ENCODE data around the gene C1QTNF1.
"Not testable (repeated sequence)": the region's sequence is repeated elsewhere in the genome, so short reads cannot be mapped to it uniquely, and the experiment has no call there.

Gene C1QTNF1

GRCh38 chr17:79026376-79027273 lies 2.7 kb downstream of the C1QTNF1 start:
- peak; percentile 65 for DNase-seq (ENCODE audit: low read depth, low spot score)
- in situ Hi-C loops (cut with HindIII; ENCODE audit: low sequenced_read_pairs), result no loop called here
- TF ChIP-seq, protein P1, sequence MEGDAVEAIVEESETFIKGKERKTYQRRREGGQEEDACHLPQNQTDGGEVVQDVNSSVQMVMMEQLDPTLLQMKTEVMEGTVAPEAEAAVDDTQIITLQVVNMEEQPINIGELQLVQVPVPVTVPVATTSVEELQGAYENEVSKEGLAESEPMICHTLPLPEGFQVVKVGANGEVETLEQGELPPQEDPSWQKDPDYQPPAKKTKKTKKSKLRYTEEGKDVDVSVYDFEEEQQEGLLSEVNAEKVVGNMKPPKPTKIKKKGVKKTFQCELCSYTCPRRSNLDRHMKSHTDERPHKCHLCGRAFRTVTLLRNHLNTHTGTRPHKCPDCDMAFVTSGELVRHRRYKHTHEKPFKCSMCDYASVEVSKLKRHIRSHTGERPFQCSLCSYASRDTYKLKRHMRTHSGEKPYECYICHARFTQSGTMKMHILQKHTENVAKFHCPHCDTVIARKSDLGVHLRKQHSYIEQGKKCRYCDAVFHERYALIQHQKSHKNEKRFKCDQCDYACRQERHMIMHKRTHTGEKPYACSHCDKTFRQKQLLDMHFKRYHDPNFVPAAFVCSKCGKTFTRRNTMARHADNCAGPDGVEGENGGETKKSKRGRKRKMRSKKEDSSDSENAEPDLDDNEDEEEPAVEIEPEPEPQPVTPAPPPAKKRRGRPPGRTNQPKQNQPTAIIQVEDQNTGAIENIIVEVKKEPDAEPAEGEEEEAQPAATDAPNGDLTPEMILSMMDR (IDR thresholded peaks at IDR 0.05; ENCODE audit: low read depth, low read length), result no peak
- no peak overlapping the region for H3K4me3 ChIP-seq (ENCODE audit: low read depth, low read length)

- in situ Hi-C loops (cut with HindIII; ENCODE audit: low sequenced_read_pairs), result no loop called here
- no peak for DNase-seq (ENCODE audit: low read depth, low spot score)
- TF ChIP-seq, protein P1 (IDR thresholded peaks at IDR 0.05; ENCODE audit: low read depth, low read length), result no peak
- H3K4me3 ChIP-seq (ENCODE audit: low read depth, low read length), result no peak overlapping the region
Observed at GRCh38 chr17:79027274-79027924, 3.4 kb downstream of the C1QTNF1 start.

DNA sequence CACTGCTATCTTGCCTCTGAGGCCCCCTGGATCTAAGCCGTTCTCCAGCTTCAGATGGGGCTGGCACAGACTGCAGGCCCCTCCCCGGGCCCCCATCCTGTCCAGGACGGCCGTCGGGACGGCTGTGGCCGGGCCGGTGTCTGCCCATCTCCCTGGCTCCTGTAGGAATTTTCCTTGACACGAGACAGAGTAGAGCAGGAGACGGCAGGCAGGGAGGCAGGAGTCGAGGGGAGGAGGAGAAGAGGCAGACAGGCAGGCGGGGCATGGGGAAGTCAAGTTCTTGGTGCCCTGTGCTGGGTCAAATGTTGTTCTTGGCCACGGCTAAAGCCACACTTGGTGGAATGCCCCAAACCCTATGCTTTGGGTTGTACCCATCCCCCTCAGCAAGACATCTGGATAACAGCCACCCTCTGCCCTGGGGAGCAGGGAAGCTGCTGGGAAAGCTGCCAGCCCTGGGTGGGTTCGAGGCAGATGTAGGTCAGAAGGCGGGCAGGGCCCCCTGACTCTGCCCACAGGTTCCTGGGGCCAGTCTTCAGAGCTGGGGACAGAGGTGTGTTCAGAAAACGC lies 4.0 kb downstream of the C1QTNF1 start:
- no peak for DNase-seq (ENCODE audit: low read depth, low spot score)
- TF ChIP-seq, protein P1 (IDR thresholded peaks at IDR 0.05; ENCODE audit: low read depth, low read length), result no peak
- in situ Hi-C loops (cut with HindIII; ENCODE audit: low sequenced_read_pairs), result no loop called here
- H3K4me3 ChIP-seq (ENCODE audit: low read depth, low read length), result no peak overlapping the region

GRCh38 chr17:79028496-79029326 lies 4.7 kb downstream of the C1QTNF1 start:
- no peak overlapping the region for H3K4me3 ChIP-seq (ENCODE audit: low read depth, low read length)
- no peak for DNase-seq (ENCODE audit: low read depth, low spot score)
- in situ Hi-C loops (cut with HindIII; ENCODE audit: low sequenced_read_pairs), result no loop called here
- TF ChIP-seq, protein P1 (IDR thresholded peaks at IDR 0.05; ENCODE audit: low read depth, low read length), result peak; percentile 36

- DNase-seq (ENCODE audit: low read depth, low spot score), result no peak
Observed at GRCh38 chr17:79029327-79030009, 5.5 kb downstream of the C1QTNF1 start.

GRCh38 chr17:79030636-79031035 lies 6.7 kb downstream of the C1QTNF1 start:
- H3K4me3 ChIP-seq (ENCODE audit: low read depth, low read length); DNase-seq (ENCODE audit: low read depth, low spot score); in situ Hi-C loops (cut with HindIII; ENCODE audit: low sequenced_read_pairs): not testable (repeated sequence)

More at GRCh38 chr17:79029327-79030009, 5.5 kb downstream of the C1QTNF1 start:
- TF ChIP-seq, protein P1 (IDR thresholded peaks at IDR 0.05; ENCODE audit: low read depth, low read length), result no peak
- no peak overlapping the region for H3K4me3 ChIP-seq (ENCODE audit: low read depth, low read length)
- in situ Hi-C loops (cut with HindIII; ENCODE audit: low sequenced_read_pairs), result no loop called here
